HEK293 (cell line): Measurements from ENCODE around the gene MOB1B.

Experiments
- GLIS2 ChIP-seq: fragments of 450-650 bp; formaldehyde crosslinking; IDR thresholded peaks from 2 replicates; pipeline ENCODE4 v1.5.1; 2016; ENCODE audit warnings: missing biosample characterization, missing genetic modification characterization
- HOXD13 ChIP-seq: sonication (generic); formaldehyde crosslinking; IDR thresholded peaks from 2 replicates; pipeline ENCODE4 v1.8.0; 2022; ENCODE audit warnings: missing genetic modification reagents, borderline replicate concordance
- KLF9 ChIP-seq: fragments of 450-650 bp; formaldehyde crosslinking; IDR thresholded peaks from 2 replicates; pipeline ENCODE4 v1.5.1; 2016; ENCODE audit warnings: missing biosample characterization, missing genetic modification characterization, low read depth
- RBAK ChIP-seq: fragments of 450-650 bp; formaldehyde crosslinking; IDR thresholded peaks from 2 replicates; pipeline ENCODE4 v1.5.1; 2016; ENCODE audit warnings: missing biosample characterization, missing genetic modification characterization
- ZBTB1 ChIP-seq: fragments of 450-650 bp; formaldehyde crosslinking; IDR thresholded peaks from 2 replicates; pipeline ENCODE4 v1.5.1; 2016; ENCODE audit warnings: missing biosample characterization, missing genetic modification characterization
- ZBTB17 ChIP-seq: fragments of 450-650 bp; formaldehyde crosslinking; IDR thresholded peaks from 2 replicates; pipeline ENCODE4 v1.5.1; 2016; ENCODE audit warnings: missing biosample characterization, missing genetic modification characterization
- ZNF133 ChIP-seq: fragments of 450-650 bp; formaldehyde crosslinking; IDR thresholded peaks from 2 replicates; pipeline ENCODE4 v1.5.1; 2016; ENCODE audit warnings: missing biosample characterization, missing genetic modification characterization
- ZNF146 ChIP-seq: fragments of 450-650 bp; formaldehyde crosslinking; IDR thresholded peaks from 2 replicates; pipeline ENCODE4 v1.5.1; 2016; ENCODE audit warnings: missing biosample characterization, missing genetic modification characterization
- ZNF157 ChIP-seq: fragments of 450-650 bp; formaldehyde crosslinking; IDR thresholded peaks from 2 replicates; pipeline ENCODE4 v1.5.1; 2016; ENCODE audit warnings: missing biosample characterization, missing genetic modification characterization
- ZNF211 ChIP-seq: fragments of 450-650 bp; formaldehyde crosslinking; IDR thresholded peaks from 2 replicates; pipeline ENCODE4 v1.5.1; 2016; ENCODE audit warnings: low read depth, missing biosample characterization, missing genetic modification characterization
- ZNF221 ChIP-seq: fragments of 450-650 bp; formaldehyde crosslinking; IDR thresholded peaks from 2 replicates; pipeline ENCODE4 v1.5.1; 2017; ENCODE audit warnings: missing biosample characterization, missing genetic modification characterization, borderline replicate concordance
- ZNF311 ChIP-seq: fragments of 450-650 bp; formaldehyde crosslinking; IDR thresholded peaks from 2 replicates; pipeline ENCODE4 v1.5.1; 2017; ENCODE audit warnings: missing biosample characterization, missing genetic modification characterization, borderline replicate concordance
- ZNF341 ChIP-seq: fragments of 450-650 bp; formaldehyde crosslinking; IDR thresholded peaks from 2 replicates; pipeline ENCODE4; 2016; ENCODE audit warnings: low read depth, missing biosample characterization, missing genetic modification characterization
- ZNF350 ChIP-seq: fragments of 450-650 bp; formaldehyde crosslinking; IDR thresholded peaks from 2 replicates; pipeline ENCODE4 v1.5.0; 2017; ENCODE audit warnings: missing biosample characterization, mild to moderate bottlenecking, missing genetic modification characterization
- ZNF37A ChIP-seq: fragments of 450-650 bp; IDR thresholded peaks from 2 replicates; pipeline ENCODE4 v1.5.1; 2018; ENCODE audit warnings: missing biosample characterization, missing genetic modification characterization
- ZNF510 ChIP-seq: fragments of 450-650 bp; formaldehyde crosslinking; IDR thresholded peaks from 2 replicates; pipeline ENCODE4 v1.5.1; 2018; ENCODE audit warnings: mild to moderate bottlenecking, missing genetic modification characterization, missing biosample characterization; ENCODE audit not compliant: insufficient replicate concordance
- ZNF600 ChIP-seq: fragments of 450-650 bp; formaldehyde crosslinking; IDR thresholded peaks from 2 replicates; pipeline ENCODE4 v1.5.1; 2016; ENCODE audit warnings: missing biosample characterization, missing genetic modification characterization
- ZNF621 ChIP-seq: fragments of 450-650 bp; formaldehyde crosslinking; IDR thresholded peaks from 2 replicates; pipeline ENCODE4 v1.5.1; 2017; ENCODE audit warnings: missing biosample characterization, missing genetic modification characterization
- ZNF843 ChIP-seq: fragments of 450-650 bp; formaldehyde crosslinking; IDR thresholded peaks from 2 replicates; pipeline ENCODE4 v1.5.1; 2016; ENCODE audit warnings: missing biosample characterization, missing genetic modification characterization
- ZSCAN30 ChIP-seq: fragments of 450-650 bp; IDR thresholded peaks from 2 replicates; pipeline ENCODE4 v1.5.1; 2018; ENCODE audit warnings: missing biosample characterization, mild to moderate bottlenecking, missing genetic modification characterization, moderate library complexity
- TF ChIP-seq, protein P1 (sequence below): fragments of 450-650 bp; formaldehyde crosslinking; IDR thresholded peaks from 2 replicates; pipeline ENCODE4 v1.5.1; 2016; ENCODE audit warnings: missing biosample characterization, missing genetic modification characterization, low read depth
- TF ChIP-seq, protein P2 (sequence below): fragments of 450-650 bp; formaldehyde crosslinking; IDR thresholded peaks from 2 replicates; pipeline ENCODE4 v1.5.1; 2017; ENCODE audit warnings: missing biosample characterization, missing genetic modification characterization
- TF ChIP-seq, protein P3 (sequence below): fragments of 450-650 bp; formaldehyde crosslinking; IDR thresholded peaks from 2 replicates; pipeline ENCODE4 v1.5.1; 2016; ENCODE audit warnings: missing biosample characterization, missing genetic modification characterization
- TF ChIP-seq, protein P4 (sequence below): fragments of 450-650 bp; formaldehyde crosslinking; IDR thresholded peaks from 2 replicates; pipeline ENCODE4 v1.5.1; 2017; ENCODE audit warnings: missing biosample characterization, missing genetic modification characterization
- TF ChIP-seq, protein P5 (sequence below): fragments of 450-650 bp; formaldehyde crosslinking; IDR thresholded peaks from 2 replicates; pipeline ENCODE4 v1.5.1; 2016; ENCODE audit warnings: missing biosample characterization, missing genetic modification characterization
- TF ChIP-seq, protein P6 (sequence below): fragments of 450-650 bp; formaldehyde crosslinking; IDR thresholded peaks from 2 replicates; pipeline ENCODE4 v1.5.1; 2016; ENCODE audit warnings: missing biosample characterization, missing genetic modification characterization

Gene MOB1B

DNA sequence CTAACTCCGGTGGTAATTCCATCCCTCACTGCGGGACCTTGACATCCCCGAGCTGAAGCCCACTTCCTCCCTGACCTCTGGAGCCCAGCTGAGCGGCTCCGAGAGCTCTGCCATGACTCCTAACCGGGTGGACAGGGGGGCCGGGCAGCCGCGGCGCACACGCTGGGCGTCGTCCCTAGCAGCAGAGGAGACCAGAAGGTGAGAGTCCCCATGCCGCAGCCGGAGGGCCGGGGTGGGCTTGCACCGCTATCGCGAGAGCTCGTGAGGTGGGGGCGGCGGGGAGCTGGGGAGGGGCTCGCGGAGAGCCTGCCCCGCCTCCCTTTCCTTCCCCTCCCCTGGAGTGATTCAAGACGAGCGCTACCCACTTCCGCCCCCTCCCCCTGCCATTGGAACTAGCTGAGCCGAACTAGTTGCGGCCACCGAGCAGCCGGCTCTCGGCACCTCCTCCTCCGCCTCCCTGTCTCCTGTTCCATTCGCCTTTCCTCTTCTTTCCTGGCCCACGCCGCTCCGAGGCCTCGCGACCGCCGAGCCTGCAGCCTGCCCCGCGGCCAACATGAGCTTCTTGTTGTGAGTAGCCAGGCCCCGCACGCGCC is at the start of gene MOB1B (continued):
- TF ChIP-seq, protein P1, sequence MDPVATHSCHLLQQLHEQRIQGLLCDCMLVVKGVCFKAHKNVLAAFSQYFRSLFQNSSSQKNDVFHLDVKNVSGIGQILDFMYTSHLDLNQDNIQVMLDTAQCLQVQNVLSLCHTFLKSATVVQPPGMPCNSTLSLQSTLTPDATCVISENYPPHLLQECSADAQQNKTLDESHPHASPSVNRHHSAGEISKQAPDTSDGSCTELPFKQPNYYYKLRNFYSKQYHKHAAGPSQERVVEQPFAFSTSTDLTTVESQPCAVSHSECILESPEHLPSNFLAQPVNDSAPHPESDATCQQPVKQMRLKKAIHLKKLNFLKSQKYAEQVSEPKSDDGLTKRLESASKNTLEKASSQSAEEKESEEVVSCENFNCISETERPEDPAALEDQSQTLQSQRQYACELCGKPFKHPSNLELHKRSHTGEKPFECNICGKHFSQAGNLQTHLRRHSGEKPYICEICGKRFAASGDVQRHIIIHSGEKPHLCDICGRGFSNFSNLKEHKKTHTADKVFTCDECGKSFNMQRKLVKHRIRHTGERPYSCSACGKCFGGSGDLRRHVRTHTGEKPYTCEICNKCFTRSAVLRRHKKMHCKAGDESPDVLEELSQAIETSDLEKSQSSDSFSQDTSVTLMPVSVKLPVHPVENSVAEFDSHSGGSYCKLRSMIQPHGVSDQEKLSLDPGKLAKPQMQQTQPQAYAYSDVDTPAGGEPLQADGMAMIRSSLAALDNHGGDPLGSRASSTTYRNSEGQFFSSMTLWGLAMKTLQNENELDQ, result no peak
- no peak for TF ChIP-seq ZNF37A (tag by site-specific recombination)
- no peak for TF ChIP-seq ZNF350
- TF ChIP-seq ZNF211 (tag by site-specific recombination), result no peak
- no peak for TF ChIP-seq ZNF843
- no peak for TF ChIP-seq ZNF157
- TF ChIP-seq, protein P2, sequence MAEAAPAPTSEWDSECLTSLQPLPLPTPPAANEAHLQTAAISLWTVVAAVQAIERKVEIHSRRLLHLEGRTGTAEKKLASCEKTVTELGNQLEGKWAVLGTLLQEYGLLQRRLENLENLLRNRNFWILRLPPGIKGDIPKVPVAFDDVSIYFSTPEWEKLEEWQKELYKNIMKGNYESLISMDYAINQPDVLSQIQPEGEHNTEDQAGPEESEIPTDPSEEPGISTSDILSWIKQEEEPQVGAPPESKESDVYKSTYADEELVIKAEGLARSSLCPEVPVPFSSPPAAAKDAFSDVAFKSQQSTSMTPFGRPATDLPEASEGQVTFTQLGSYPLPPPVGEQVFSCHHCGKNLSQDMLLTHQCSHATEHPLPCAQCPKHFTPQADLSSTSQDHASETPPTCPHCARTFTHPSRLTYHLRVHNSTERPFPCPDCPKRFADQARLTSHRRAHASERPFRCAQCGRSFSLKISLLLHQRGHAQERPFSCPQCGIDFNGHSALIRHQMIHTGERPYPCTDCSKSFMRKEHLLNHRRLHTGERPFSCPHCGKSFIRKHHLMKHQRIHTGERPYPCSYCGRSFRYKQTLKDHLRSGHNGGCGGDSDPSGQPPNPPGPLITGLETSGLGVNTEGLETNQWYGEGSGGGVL (tag by site-specific recombination), result peak; percentile 96
- TF ChIP-seq KLF9 (tag by site-specific recombination), result peak; percentile 83
- no peak for TF ChIP-seq ZNF311 (tag by site-specific recombination)
- 0 out of 2 replicates have a peak, but pooled peaks have one; percentile 26 for TF ChIP-seq ZSCAN30 (tag by site-specific recombination)
- TF ChIP-seq, protein P3, sequence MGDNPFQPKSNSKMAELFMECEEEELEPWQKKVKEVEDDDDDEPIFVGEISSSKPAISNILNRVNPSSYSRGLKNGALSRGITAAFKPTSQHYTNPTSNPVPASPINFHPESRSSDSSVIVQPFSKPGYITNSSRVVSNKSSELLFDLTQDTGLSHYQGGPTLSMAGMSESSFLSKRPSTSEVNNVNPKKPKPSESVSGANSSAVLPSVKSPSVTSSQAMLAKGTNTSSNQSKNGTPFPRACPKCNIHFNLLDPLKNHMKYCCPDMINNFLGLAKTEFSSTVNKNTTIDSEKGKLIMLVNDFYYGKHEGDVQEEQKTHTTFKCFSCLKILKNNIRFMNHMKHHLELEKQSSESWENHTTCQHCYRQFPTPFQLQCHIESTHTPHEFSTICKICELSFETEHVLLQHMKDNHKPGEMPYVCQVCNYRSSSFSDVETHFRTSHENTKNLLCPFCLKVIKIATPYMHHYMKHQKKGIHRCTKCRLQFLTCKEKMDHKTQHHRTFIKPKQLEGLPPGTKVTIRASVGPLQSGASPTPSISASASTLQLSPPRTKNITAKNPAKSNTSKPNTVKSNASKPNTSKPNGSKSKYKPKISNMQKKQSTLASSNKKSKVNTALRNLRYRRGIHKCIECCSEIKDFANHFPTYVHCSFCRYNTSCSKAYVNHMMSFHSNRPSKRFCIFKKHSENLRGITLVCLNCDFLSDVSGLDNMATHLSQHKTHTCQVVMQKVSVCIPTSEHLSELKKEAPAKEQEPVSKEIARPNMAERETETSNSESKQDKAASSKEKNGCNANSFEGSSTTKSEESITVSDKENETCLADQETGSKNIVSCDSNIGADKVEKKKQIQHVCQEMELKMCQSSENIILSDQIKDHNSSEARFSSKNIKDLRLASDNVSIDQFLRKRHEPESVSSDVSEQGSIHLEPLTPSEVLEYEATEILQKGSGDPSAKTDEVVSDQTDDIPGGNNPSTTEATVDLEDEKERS (tag by site-specific recombination), result no peak
- TF ChIP-seq, protein P4, sequence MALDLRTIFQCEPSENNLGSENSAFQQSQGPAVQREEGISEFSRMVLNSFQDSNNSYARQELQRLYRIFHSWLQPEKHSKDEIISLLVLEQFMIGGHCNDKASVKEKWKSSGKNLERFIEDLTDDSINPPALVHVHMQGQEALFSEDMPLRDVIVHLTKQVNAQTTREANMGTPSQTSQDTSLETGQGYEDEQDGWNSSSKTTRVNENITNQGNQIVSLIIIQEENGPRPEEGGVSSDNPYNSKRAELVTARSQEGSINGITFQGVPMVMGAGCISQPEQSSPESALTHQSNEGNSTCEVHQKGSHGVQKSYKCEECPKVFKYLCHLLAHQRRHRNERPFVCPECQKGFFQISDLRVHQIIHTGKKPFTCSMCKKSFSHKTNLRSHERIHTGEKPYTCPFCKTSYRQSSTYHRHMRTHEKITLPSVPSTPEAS (tag by site-specific recombination), result no peak
- peak; percentile 73; the same call in 1 of the 2 replicates for TF ChIP-seq ZNF600 (tag by site-specific recombination)
- TF ChIP-seq HOXD13 (CRISPR knock-in tag), result no peak
- TF ChIP-seq, protein P5, sequence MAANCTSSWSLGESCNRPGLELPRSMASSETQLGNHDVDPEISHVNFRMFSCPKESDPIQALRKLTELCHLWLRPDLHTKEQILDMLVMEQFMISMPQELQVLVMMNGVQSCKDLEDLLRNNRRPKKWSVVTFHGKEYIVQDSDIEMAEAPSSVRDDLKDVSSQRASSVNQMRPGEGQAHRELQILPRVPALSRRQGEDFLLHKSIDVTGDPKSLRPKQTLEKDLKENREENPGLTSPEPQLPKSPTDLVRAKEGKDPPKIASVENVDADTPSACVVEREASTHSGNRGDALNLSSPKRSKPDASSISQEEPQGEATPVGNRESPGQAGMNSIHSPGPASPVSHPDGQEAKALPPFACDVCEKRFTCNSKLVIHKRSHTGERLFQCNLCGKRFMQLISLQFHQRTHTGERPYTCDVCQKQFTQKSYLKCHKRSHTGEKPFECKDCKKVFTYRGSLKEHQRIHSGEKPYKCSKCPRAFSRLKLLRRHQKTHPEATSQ (tag by site-specific recombination), result no peak
- TF ChIP-seq, protein P6, sequence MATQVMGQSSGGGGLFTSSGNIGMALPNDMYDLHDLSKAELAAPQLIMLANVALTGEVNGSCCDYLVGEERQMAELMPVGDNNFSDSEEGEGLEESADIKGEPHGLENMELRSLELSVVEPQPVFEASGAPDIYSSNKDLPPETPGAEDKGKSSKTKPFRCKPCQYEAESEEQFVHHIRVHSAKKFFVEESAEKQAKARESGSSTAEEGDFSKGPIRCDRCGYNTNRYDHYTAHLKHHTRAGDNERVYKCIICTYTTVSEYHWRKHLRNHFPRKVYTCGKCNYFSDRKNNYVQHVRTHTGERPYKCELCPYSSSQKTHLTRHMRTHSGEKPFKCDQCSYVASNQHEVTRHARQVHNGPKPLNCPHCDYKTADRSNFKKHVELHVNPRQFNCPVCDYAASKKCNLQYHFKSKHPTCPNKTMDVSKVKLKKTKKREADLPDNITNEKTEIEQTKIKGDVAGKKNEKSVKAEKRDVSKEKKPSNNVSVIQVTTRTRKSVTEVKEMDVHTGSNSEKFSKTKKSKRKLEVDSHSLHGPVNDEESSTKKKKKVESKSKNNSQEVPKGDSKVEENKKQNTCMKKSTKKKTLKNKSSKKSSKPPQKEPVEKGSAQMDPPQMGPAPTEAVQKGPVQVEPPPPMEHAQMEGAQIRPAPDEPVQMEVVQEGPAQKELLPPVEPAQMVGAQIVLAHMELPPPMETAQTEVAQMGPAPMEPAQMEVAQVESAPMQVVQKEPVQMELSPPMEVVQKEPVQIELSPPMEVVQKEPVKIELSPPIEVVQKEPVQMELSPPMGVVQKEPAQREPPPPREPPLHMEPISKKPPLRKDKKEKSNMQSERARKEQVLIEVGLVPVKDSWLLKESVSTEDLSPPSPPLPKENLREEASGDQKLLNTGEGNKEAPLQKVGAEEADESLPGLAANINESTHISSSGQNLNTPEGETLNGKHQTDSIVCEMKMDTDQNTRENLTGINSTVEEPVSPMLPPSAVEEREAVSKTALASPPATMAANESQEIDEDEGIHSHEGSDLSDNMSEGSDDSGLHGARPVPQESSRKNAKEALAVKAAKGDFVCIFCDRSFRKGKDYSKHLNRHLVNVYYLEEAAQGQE, result no peak
- TF ChIP-seq ZNF621, result no peak
- no peak for TF ChIP-seq ZBTB1
- TF ChIP-seq ZNF146 (tag by site-specific recombination), result no peak
- peak; percentile 54 for TF ChIP-seq GLIS2 (tag by site-specific recombination)
- no peak for TF ChIP-seq ZNF510 (tag by site-specific recombination)
- TF ChIP-seq ZNF341 (tag by site-specific recombination), result peak; percentile 64
- no peak for TF ChIP-seq ZNF133
- TF ChIP-seq ZNF221 (tag by site-specific recombination), result no peak
- TF ChIP-seq RBAK (tag by site-specific recombination), result no peak
- peak; percentile 37 for TF ChIP-seq ZBTB17 (tag by site-specific recombination)
